IMR-90 (cell line): ENCODE results near the gene PCBD1. TPM values are rescaled to one million over a fixed set of nuclear protein-coding genes. Genes with fewer than 3 reads are reported as not detected.
A peak's percentile ranks its signal among the peaks of the same experiment; 100 is the strongest.

Source experiments
- ATAC-seq: fragments of 200-7000 bp; cut with Tn5 transposase; 2 replicates; pipeline ENCODE4 v1.9.1; 2020; ENCODE audit warnings: low read depth, mild to moderate bottlenecking, moderate library complexity
- BruUV-seq: library from RNA; stranded (reverse); fragments of 400-500 nt; replicated peaks from 2 replicates; lab custom pipeline; 2021; lab: Mats Ljungman, UMichigan
- CTCF ChIA-PET: fragments of 300-600 bp; formaldehyde crosslinking; extraction: SDS; loops from one replicate; lab custom pipeline; 2021; ENCODE audit warnings: antibody characterized with exemption; lab: Yijun Ruan, JAX
- POLR2A ChIA-PET: fragments of 300-600 bp; sonication (Branson Sonifier 250); formaldehyde crosslinking; loops from one replicate; lab custom pipeline; 2022; ENCODE audit warnings: antibody characterized with exemption; ENCODE audit not compliant: unreplicated experiment; lab: Charles Lee
- DNase-seq: peaks from one replicate; pipeline ENCODE4 v3.0.0; 2013
- H2AFZ ChIP-seq: replicated peaks from 2 replicates; pipeline ENCODE3; 2013; ENCODE audit warnings: low read length, mild to moderate bottlenecking; ENCODE audit not compliant: poor library complexity
- H2AK5ac ChIP-seq: 2 replicates; pipeline ENCODE4 v1.6.1; 2013; ENCODE audit warnings: low read depth, low read length, inconsistent platforms
- H2AK9ac ChIP-seq: replicated peaks from 2 replicates; pipeline ENCODE3; 2013; ENCODE audit warnings: mild to moderate bottlenecking, low read depth, low read length, moderate library complexity; ENCODE audit not compliant: poor library complexity
- H2BK120ac ChIP-seq: 2 replicates; pipeline ENCODE4 v1.6.1; 2013; ENCODE audit warnings: low read depth, low read length, inconsistent platforms
- H2BK15ac ChIP-seq: 3 replicates; pipeline ENCODE4 v1.6.1; 2013; ENCODE audit warnings: low read depth, low read length, inconsistent platforms
- H2BK20ac ChIP-seq: 2 replicates; pipeline ENCODE4 v1.6.1; 2013; ENCODE audit warnings: low read depth, mild to moderate bottlenecking, inconsistent platforms, low read length, moderate library complexity
- H2BK5ac ChIP-seq: 2 replicates; pipeline ENCODE4 v1.6.1; 2013; ENCODE audit warnings: mild to moderate bottlenecking, low read depth, low read length, inconsistent platforms; ENCODE audit not compliant: poor library complexity, severe bottlenecking
- H3K14ac ChIP-seq: replicated peaks from 2 replicates; pipeline ENCODE4 v1.6.1; 2013; ENCODE audit warnings: low read depth, low read length, inconsistent platforms
- H3K18ac ChIP-seq: 2 replicates; pipeline ENCODE4 v1.6.1; 2013; ENCODE audit warnings: low read depth, low read length, control low read depth
- H3K23ac ChIP-seq: 2 replicates; pipeline ENCODE4 v1.6.1; 2013; ENCODE audit warnings: low read depth, low read length, inconsistent platforms
- H3K27ac ChIP-seq: 2 replicates; pipeline ENCODE4 v1.5.1; 2013; ENCODE audit warnings: mild to moderate bottlenecking, control low read depth, low read length; ENCODE audit not compliant: insufficient read depth
- H3K27me3 ChIP-seq: 2 replicates; pipeline ENCODE4 v1.6.1; 2013; ENCODE audit warnings: low read length; ENCODE audit not compliant: control insufficient read depth, insufficient read depth
- H3K36me3 ChIP-seq: 2 replicates; pipeline ENCODE4 v1.6.1; 2013; ENCODE audit warnings: low read length, mixed read lengths; ENCODE audit not compliant: control insufficient read depth, insufficient read depth
- H3K4ac ChIP-seq: 2 replicates; pipeline ENCODE4 v1.6.1; 2013; ENCODE audit warnings: low read depth, low read length, inconsistent platforms
- H3K4me1 ChIP-seq: 2 replicates; pipeline ENCODE4 v1.6.1; 2013; ENCODE audit warnings: low read length, mixed read lengths; ENCODE audit not compliant: control insufficient read depth, insufficient read depth
- H3K4me2 ChIP-seq: 2 replicates; pipeline ENCODE4 v1.6.1; 2013; ENCODE audit warnings: low read depth, mild to moderate bottlenecking, control low read depth, low read length, moderate library complexity
- H3K4me3 ChIP-seq: 2 replicates; pipeline ENCODE4 v1.5.1; 2013; ENCODE audit warnings: low read depth, mild to moderate bottlenecking, control low read depth, low read length, moderate library complexity; ENCODE audit not compliant: insufficient read depth
- H3K56ac ChIP-seq: 2 replicates; pipeline ENCODE4 v1.6.1; 2013; ENCODE audit warnings: low read length, inconsistent platforms; ENCODE audit not compliant: insufficient read depth; ENCODE audit errors: extremely low read depth
- H3K79me1 ChIP-seq, 2 experiments: 2 replicates each; pipeline ENCODE4 v1.6.1; 2013; ENCODE audit warnings: low read length in 2 of 2, inconsistent platforms in 1 of 2, low read depth in 1 of 2
- H3K9ac ChIP-seq: 2 replicates; pipeline ENCODE4 v1.6.1; 2013; ENCODE audit warnings: low read depth, low read length, control low read depth
- H3K9me1 ChIP-seq: 2 replicates; pipeline ENCODE4 v1.6.1; 2013; ENCODE audit warnings: low read length, inconsistent platforms; ENCODE audit not compliant: insufficient read depth
- H3K9me3 ChIP-seq: 2 replicates; pipeline ENCODE4 v1.6.1; 2013; ENCODE audit warnings: low read length; ENCODE audit not compliant: control insufficient read depth, insufficient read depth
- H4K20me1 ChIP-seq: 2 replicates; pipeline ENCODE4 v1.6.1; 2013; ENCODE audit warnings: low read length, inconsistent platforms; ENCODE audit not compliant: insufficient read depth
- H4K5ac ChIP-seq: 2 replicates; pipeline ENCODE4 v1.6.1; 2013; ENCODE audit warnings: mild to moderate bottlenecking, low read depth, low read length, control low read depth
- H4K8ac ChIP-seq, 2 experiments: 2 replicates each; pipeline ENCODE4 v1.6.1; 2013; ENCODE audit warnings: low read depth in 2 of 2, low read length in 2 of 2, control low read depth in 1 of 2, inconsistent platforms in 1 of 2
- H4K91ac ChIP-seq: 2 replicates; pipeline ENCODE4 v1.6.1; 2013; ENCODE audit warnings: low read depth, low read length, inconsistent platforms; ENCODE audit not compliant: insufficient read depth
- CEBPB ChIP-seq: IDR thresholded peaks from 2 replicates; pipeline ENCODE4 v1.6.1; 2012; ENCODE audit warnings: low read depth, low read length, improper control_type of control experiment
- MAFK ChIP-seq: IDR thresholded peaks from 2 replicates; pipeline ENCODE4 v1.6.1; 2012; ENCODE audit warnings: low read depth, low read length, improper control_type of control experiment
- WGBS, 2 experiments: methylation state at CpG; one replicate each; pipeline versions ENCODE4 v1.1.5 to v1.1.7; 2013; ENCODE audit warnings: missing lambda C conversion rate in 2 of 2; ENCODE audit not compliant: insufficient read length in 1 of 2; ENCODE audit errors: extremely low coverage in 2 of 2; 5-methylcytosine and 5-hydroxymethylcytosine counted together
- dilution Hi-C: fragments of 300-500 bp; cut with HindIII; formaldehyde crosslinking; loops from one replicate; pipeline ENCODE4 v1.14.3; 2018; ENCODE audit warnings: low sequenced_read_pairs; ENCODE audit not compliant: unreplicated experiment
- in situ Hi-C: fragments of 300-500 bp; cut with MboI; formaldehyde crosslinking; loops from 3 replicates; pipeline ENCODE4 v1.14.3; 2019; ENCODE audit warnings: low sequenced_read_pairs, inconsistent platforms, mixed read lengths
- intact Hi-C: fragments of 100-400 bp; cut with micrococcal nuclease; formaldehyde crosslinking; loops from 2 replicates; pipeline ENCODE4 v1.10.0; 2022
- polyA plus RNA-seq, 3 experiments: library from polyadenylated mRNA; depleted of rRNA; stranded (reverse); fragments of >200 nt; gene quantifications; 2 replicates each; pipeline ENCODE4 v1.2.3, GENCODE V29; 2012; ENCODE audit warnings: low replicate concordance in 1 of 3
- total RNA-seq: library from RNA; depleted of rRNA; stranded (reverse); fragments of >200 nt; gene quantifications from 2 replicates; pipeline ENCODE4 v1.2.3, GENCODE V29; 2012

Gene PCBD1
- total and polyA plus RNA-seq, 2 of the 4 experiments (the other 2 are of a cell fraction): 15.8 to 31.6 TPM

DNA sequence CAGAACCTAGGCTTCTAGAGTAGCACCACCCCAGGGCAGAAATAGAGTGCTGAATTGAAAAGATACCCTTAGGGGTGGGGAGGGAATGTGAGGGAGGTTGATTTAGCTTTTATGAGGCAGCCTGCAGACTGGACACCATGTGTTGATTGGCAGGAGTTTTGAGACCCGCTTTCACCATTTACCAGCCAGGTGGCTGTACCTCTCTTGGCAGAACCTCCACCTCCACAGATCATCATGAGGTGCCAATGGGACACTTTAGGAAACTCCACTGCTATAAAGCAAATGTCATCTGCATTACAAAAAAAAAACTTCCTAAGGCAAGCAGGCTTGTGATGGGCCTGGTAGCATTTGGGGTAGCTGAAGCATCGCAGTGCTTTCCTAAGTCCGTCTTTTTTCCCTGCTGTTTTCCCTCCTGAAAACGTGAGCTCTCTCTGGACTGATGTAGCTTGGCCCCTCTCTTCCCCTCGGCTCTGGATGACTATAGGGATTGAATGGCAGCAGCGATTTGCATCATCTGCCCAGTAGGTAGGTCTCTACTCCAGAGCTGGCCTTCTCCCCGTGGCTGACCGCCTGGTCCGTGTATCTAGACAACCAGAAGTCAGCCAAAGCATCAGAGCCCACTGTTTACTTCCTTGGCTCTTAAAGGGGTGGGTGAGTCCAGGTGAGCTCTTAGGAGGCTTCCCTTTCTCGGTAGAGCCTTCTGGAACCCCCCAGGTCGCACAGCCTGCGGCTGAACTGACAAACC lies 1.3 kb downstream of the PCBD1 start:
- Histone ChIP-seq H3K4me1 (peaks cover 2% of the 10 kb centered on the region; the same call in 1 of the 2 replicates), H2BK20ac (no peak overlapping the region), H3K14ac (no peak overlapping the region), H4K91ac (no peak overlapping the region), H3K56ac (no peak overlapping the region), H2BK5ac (no peak overlapping the region), H2BK120ac (no peak overlapping the region), H2AK5ac (no peak overlapping the region), H3K4me3 (peak overlapping the region; percentile 76), H3K9ac (peak overlapping the region; percentile 83; the same call in 1 of the 2 replicates), H2BK15ac (no peak overlapping the region), H3K27ac (no peak overlapping the region), H3K27me3 (no peaks in the 10 kb centered on the region), H3K4ac (0 out of 2 replicates have a peak overlapping the region, but pooled peaks have one; percentile 6), H2AK9ac (peak overlapping the region; percentile 22), H3K23ac (0 out of 2 replicates have a peak overlapping the region, but pooled peaks have one; percentile 1), H3K36me3 (peaks cover 5% of the 10 kb centered on the region), H4K5ac (peak overlapping the region; percentile 2; the same call in 1 of the 2 replicates), H3K9me1 (no peaks in the 10 kb centered on the region; the same call in 1 of the 2 replicates), H2AFZ (peak overlapping the region; percentile 97), H3K79me1 (no peaks in the 10 kb centered on the region), H3K9me3 (no peaks in the 10 kb centered on the region), H3K4me2 (no peak overlapping the region; the same call in 1 of the 2 replicates), H4K20me1 (no peaks in the 10 kb centered on the region), H4K8ac (peak overlapping the region in 1 of 2 experiments; percentile 55; a peak in 2 of 4 replicates), H3K18ac (no peak overlapping the region)
- TF ChIP-seq CEBPB (no peak), MAFK (no peak)
- in situ Hi-C loops (no loop called here), dilution Hi-C loops (no loop called here), intact Hi-C loops (no loop called here)
- BruUV-seq: no TSS peak
- ChIA-PET CTCF (interaction anchor here (0.5 to 1.0 kb wide), 5 partner anchors 9 to 139 kb away, joined by 3 to 6 read pairs (median 5); no protein-coding TSS in a partner anchor), POLR2A (no interaction called here)
- ATAC-seq (no peak), DNase-seq (no peak)
- 100% methylated on average over 2 of the region's 12 CpGs; no CpG with 5 or more reads in 1 of the 2 experiments for WGBS, 2 experiments
